ENCODE data around the gene SRSF5.

SRSF5 gene

GRCh38 chr14:69798339-69798735 lies 31.4 kb downstream of the SRSF5 start:
- Histone ChIP-seq H3K36me3 (no peaks in the 10 kb centered on the region), H3K9me3 (peaks cover 0 to 5% (median 0%) of the 10 kb centered on the region in 3 donors), H3K4me3 (no peak overlapping the region), H3K27ac (no peak overlapping the region), H3K27me3 (no peaks in the 10 kb centered on the region), H3K4me1 (no peaks in the 10 kb centered on the region)
- no peak for TF ChIP-seq CTCF (IDR thresholded peaks at IDR 0.05)
- intact Hi-C loops (cut with DNase I; ENCODE audit: low total_unique reads), result loop anchor here (5.0 kb wide), 1 partner anchor 1199 kb away; no protein-coding TSS in a partner anchor
- DNase-seq, result no peak

GRCh38 chr14:69803753-69804152 lies 36.8 kb downstream of the SRSF5 start:
- Histone ChIP-seq H3K9me3 (peaks cover 0 to 5% (median 0%) of the 10 kb centered on the region in 3 donors), H3K27ac (no peak overlapping the region), H3K4me1 (no peaks in the 10 kb centered on the region), H3K36me3 (no peaks in the 10 kb centered on the region), H3K4me3 (no peak overlapping the region), H3K27me3 (no peaks in the 10 kb centered on the region)
- DNase-seq, result no peak
- intact Hi-C loops (cut with DNase I; ENCODE audit: low total_unique reads), result no loop called here
- TF ChIP-seq CTCF (IDR thresholded peaks at IDR 0.05), result no peak

- Histone ChIP-seq H3K36me3 (no peaks in the 10 kb centered on the region), H3K4me1 (no peaks in the 10 kb centered on the region), H3K27ac (no peak overlapping the region), H3K4me3 (no peak overlapping the region), H3K27me3 (no peaks in the 10 kb centered on the region), H3K9me3 (peaks cover 0 to 5% (median 0%) of the 10 kb centered on the region in 3 donors)
- TF ChIP-seq CTCF (IDR thresholded peaks at IDR 0.05), result no peak
- no peak for DNase-seq
- intact Hi-C loops (cut with DNase I; ENCODE audit: low total_unique reads), result no loop called here
These were observed 38.0 kb downstream of the SRSF5 start for GRCh38 chr14:69804902-69805301.

GRCh38 chr14:69807192-69807591 lies 40.2 kb downstream of the SRSF5 start:
- no peak for DNase-seq
- H3K9me3 ChIP-seq, result no peaks in the 10 kb centered on the region
- intact Hi-C loops (cut with DNase I; ENCODE audit: low total_unique reads), result no loop called here

GRCh38 chr14:69808919-69809808 lies 42.2 kb downstream of the SRSF5 start:
- H3K4me1 ChIP-seq, result no peaks in the 10 kb centered on the region
- no peaks in the 10 kb centered on the region for H3K9me3 ChIP-seq
- H3K27me3 ChIP-seq, result peaks cover 0 to 19% of the 10 kb centered on the region in 2 donors
- no peak for DNase-seq
- no peak for TF ChIP-seq CTCF (IDR thresholded peaks at IDR 0.05)
- intact Hi-C loops (cut with DNase I; ENCODE audit: low total_unique reads), result no loop called here
- no peak overlapping the region for H3K27ac ChIP-seq
- no peaks in the 10 kb centered on the region for H3K36me3 ChIP-seq
- H3K4me3 ChIP-seq, result no peak overlapping the region

More at GRCh38 chr14:69807192-69807591, 40.2 kb downstream of the SRSF5 start:
- peaks cover 0 to 8% of the 10 kb centered on the region in 2 donors for H3K27me3 ChIP-seq
- no peaks in the 10 kb centered on the region for H3K36me3 ChIP-seq
- TF ChIP-seq CTCF (IDR thresholded peaks at IDR 0.05), result no peak
- H3K4me3 ChIP-seq, result no peak overlapping the region
- no peaks in the 10 kb centered on the region for H3K4me1 ChIP-seq
- H3K27ac ChIP-seq, result no peak overlapping the region
